GM12891 (cell line): Measurements from ENCODE around the gene TRRAP.

Experiments
- PAX5 ChIP-seq: IDR thresholded peaks from 2 replicates; pipeline ENCODE4 v1.6.1; 2011; ENCODE audit warnings: low read length, moderate library complexity, mild to moderate bottlenecking; ENCODE audit not compliant: insufficient read depth, severe bottlenecking
- POLR2A ChIP-seq: IDR thresholded peaks from 2 replicates; pipeline ENCODE4 v1.6.1; 2011; ENCODE audit warnings: low read depth, low read length, control low read depth
- POLR2AphosphoS5 ChIP-seq: IDR thresholded peaks from 2 replicates; pipeline ENCODE4 v1.6.1; 2011; ENCODE audit warnings: low read depth, low read length, control low read depth
- TAF1 ChIP-seq: IDR thresholded peaks from 2 replicates; pipeline ENCODE4 v1.6.1; 2011; ENCODE audit warnings: low read depth, low read length, control low read depth

GRCh38 chr7:98910427-98910826 lies 32.1 kb downstream of the TRRAP start:
- TF ChIP-seq POLR2A (no peak), TAF1 (no peak), POLR2AphosphoS5 (no peak), PAX5 (no peak)
